ENCODE results near the gene NFAM1. TPM values are rescaled to one million over a fixed set of nuclear protein-coding genes. Genes with fewer than 3 reads are reported as not detected.
A peak's percentile ranks its signal among the peaks of the same experiment; 100 is the strongest.

The NFAM1 gene
- total and polyA plus RNA-seq, 2 experiments from 2014 or later = 0.11 to 0.49 TPM

GRCh38 chr22:42371501-42371900, 60.7 kb downstream of the NFAM1 start:
- no peak overlapping the region for H3K4me3 Mint-ChIP-seq
- Histone ChIP-seq H3K4me2 (peak overlapping the region; percentile 32; the same call in 1 of the 2 replicates), H3K4me3 (no peak overlapping the region), H3K9me2 (ENCODE audit: insufficient read depth) (no peaks in the 10 kb centered on the region), H3K4me1 (ENCODE audit: insufficient read depth) (peaks cover 45% of the 10 kb centered on the region), H3K27ac (ENCODE audit: low read depth) (no peak overlapping the region), H3K79me2 (replicated peaks; ENCODE audit: insufficient read depth) (peaks cover 16% of the 10 kb centered on the region), H3K27me3 (ENCODE audit: insufficient read depth) (peaks cover 14% of the 10 kb centered on the region), H3K36me3 (ENCODE audit: insufficient read depth) (no peaks in the 10 kb centered on the region; the same call in 1 of the 2 replicates), H4K20me1 (replicated peaks; ENCODE audit: insufficient read depth) (no peaks in the 10 kb centered on the region; the same call in 1 of the 2 replicates), H3F3A (replicated peaks; ENCODE audit: low read depth) (peaks cover 18% of the 10 kb centered on the region; the same call in 1 of the 2 replicates), H2AFZ (no peak overlapping the region)
- no peak for ATAC-seq
- H3K27ac Mint-ChIP-seq = no peak overlapping the region
- no peaks in the 10 kb centered on the region for H3K36me3 Mint-ChIP-seq (ENCODE audit: low read depth)
- H3K4me1 Mint-ChIP-seq = peaks cover 45% of the 10 kb centered on the region
- H3K27me3 Mint-ChIP-seq (ENCODE audit: insufficient read depth, low read depth, poor library complexity) = peaks cover 27% of the 10 kb centered on the region
- TF ChIP-seq POLR2AphosphoS5 (IDR thresholded peaks at IDR 0.05; ENCODE audit: low read depth) = no peak
- TF ChIP-seq NANOG (IDR thresholded peaks at IDR 0.05; ENCODE audit: borderline replicate concordance) = no peak
- TF ChIP-seq ZNF331 (CRISPR knock-in tag; IDR thresholded peaks at IDR 0.05; ENCODE audit: low read depth) = no peak
- no peak for TF ChIP-seq ZNF114 (CRISPR knock-in tag; IDR thresholded peaks at IDR 0.05)
- TF ChIP-seq JUNB (IDR thresholded peaks at IDR 0.05; ENCODE audit: unreplicated experiment) = no peak
- no peak for TF ChIP-seq EZH2phosphoT487 (IDR thresholded peaks at IDR 0.05; ENCODE audit: unreplicated experiment)
- no peak for TF ChIP-seq ZNF462 (CRISPR knock-in tag; IDR thresholded peaks at IDR 0.05)
- no peak for TF ChIP-seq ETS1 (IDR thresholded peaks at IDR 0.05)
- TF ChIP-seq STAT1 (IDR thresholded peaks at IDR 0.05; ENCODE audit: unreplicated experiment) = no peak
- TF ChIP-seq REST (IDR thresholded peaks at IDR 0.05; ENCODE audit: unreplicated experiment) = no peak
- no peak for TF ChIP-seq CTCF (conservative IDR thresholded peaks at IDR 0.05; ENCODE audit: low read depth in 2 of 2)
- TF ChIP-seq EZH2 (IDR thresholded peaks at IDR 0.05; ENCODE audit: low read depth, unreplicated experiment) = no peak
- TF ChIP-seq CREB1 (CRISPR knock-in tag; IDR thresholded peaks at IDR 0.05; ENCODE audit: low read depth) = no peak
- DNase-seq (ENCODE audit: low spot score) = no peak
- no peaks in the 10 kb centered on the region; the same call in 2 of the 3 replicates for H3K9me3 Mint-ChIP-seq

Data from GM23338 (cell line).